ENCODE results near the gene SLC26A8. TPM values are rescaled to one million over a fixed set of nuclear protein-coding genes. Genes with fewer than 3 reads are reported as not detected.
A peak's percentile ranks its signal among the peaks of the same experiment; 100 is the strongest.

The SLC26A8 gene
- total RNA-seq, 1 donor = not detected

DNA sequence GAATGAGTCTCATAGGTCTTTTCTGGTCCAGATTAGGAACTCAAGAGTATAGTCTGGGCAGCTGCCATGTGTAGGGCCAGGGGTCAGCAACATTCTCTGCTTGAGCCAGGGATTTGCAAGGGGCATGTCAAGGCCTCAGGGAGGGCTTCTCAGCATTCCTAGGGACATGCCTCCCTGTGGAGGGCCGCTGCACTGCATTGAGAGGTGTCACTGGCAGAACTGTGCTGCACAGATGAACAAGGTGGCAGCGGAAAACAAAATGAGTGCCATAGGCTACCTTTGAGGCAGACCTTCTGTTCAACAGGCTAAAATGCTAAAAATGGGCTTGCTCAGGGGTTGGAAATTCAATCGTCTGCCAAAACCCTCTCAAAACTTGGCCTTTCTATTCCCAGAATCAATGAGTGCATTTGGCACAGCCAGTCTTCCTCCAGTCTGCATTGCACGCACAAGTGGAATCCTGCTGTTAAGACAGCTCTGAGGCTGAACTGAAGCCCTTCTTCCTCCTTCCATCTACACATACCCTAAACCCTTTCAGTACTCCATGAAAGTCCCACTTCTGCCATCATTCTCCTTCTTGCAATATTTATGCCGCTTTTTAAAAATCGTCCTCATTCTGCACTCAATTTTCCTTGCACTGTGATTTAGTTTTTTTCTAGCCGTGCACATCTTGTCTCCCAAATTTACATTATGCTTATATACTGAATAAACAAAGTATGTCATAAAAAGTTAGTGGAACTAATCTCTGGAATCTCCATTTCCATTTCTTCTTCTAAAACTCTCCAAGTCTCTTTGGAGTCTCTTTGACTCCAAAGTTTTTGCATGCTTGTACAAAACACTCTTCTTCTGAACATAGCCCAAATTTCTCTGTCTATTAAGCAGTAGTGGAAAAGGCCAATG is 51.7 kb downstream of the SLC26A8 start:
- no peak for TF ChIP-seq CTCF (IDR thresholded peaks at IDR 0.05; ENCODE audit: insufficient read depth, low read depth, low read length)
- H3K4me3 ChIP-seq (ENCODE audit: low read depth, low read length) = no peak overlapping the region
- DNase-seq (ENCODE audit: low read depth) = no peak

GRCh38 chr6:35970181-35970580 is 54.3 kb downstream of the SLC26A8 start:
- peak; percentile 32 for DNase-seq (ENCODE audit: low read depth)
- H3K4me3 ChIP-seq (ENCODE audit: low read depth, low read length) = no peak overlapping the region
- no peak for TF ChIP-seq CTCF (IDR thresholded peaks at IDR 0.05; ENCODE audit: insufficient read depth, low read depth, low read length)

DNA sequence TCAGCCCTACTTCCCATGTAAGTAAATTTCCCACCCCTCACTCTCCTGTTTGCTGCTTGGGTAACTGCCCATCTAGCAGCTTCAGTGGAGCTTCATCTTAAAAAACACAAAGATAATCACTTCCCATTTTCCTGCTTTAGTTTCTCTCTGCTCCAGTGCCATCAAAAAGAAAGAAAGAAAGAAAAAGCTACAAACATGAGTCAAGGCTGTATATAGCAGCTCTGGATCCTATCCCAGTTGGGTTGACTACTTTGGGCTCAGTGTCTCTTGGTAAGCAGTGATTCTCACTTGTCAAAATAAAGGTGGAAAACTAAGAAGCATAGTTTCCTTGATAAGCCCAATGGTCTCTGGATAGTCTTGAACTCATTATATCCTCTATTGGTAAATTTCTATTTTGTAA is 54.8 kb downstream of the SLC26A8 start:
- no peak for TF ChIP-seq CTCF (IDR thresholded peaks at IDR 0.05; ENCODE audit: insufficient read depth, low read depth, low read length)
- DNase-seq (ENCODE audit: low read depth) = no peak

GRCh38 chr6:35968821-35969220 is 55.6 kb downstream of the SLC26A8 start:
- H3K4me3 ChIP-seq (ENCODE audit: low read depth, low read length) = no peak overlapping the region
- no peak for DNase-seq (ENCODE audit: low read depth)
- no peak for TF ChIP-seq CTCF (IDR thresholded peaks at IDR 0.05; ENCODE audit: insufficient read depth, low read depth, low read length)

More for the DNA sequence above, 54.8 kb downstream of the SLC26A8 start:
- no peak overlapping the region for H3K4me3 ChIP-seq (ENCODE audit: low read depth, low read length)

DNA sequence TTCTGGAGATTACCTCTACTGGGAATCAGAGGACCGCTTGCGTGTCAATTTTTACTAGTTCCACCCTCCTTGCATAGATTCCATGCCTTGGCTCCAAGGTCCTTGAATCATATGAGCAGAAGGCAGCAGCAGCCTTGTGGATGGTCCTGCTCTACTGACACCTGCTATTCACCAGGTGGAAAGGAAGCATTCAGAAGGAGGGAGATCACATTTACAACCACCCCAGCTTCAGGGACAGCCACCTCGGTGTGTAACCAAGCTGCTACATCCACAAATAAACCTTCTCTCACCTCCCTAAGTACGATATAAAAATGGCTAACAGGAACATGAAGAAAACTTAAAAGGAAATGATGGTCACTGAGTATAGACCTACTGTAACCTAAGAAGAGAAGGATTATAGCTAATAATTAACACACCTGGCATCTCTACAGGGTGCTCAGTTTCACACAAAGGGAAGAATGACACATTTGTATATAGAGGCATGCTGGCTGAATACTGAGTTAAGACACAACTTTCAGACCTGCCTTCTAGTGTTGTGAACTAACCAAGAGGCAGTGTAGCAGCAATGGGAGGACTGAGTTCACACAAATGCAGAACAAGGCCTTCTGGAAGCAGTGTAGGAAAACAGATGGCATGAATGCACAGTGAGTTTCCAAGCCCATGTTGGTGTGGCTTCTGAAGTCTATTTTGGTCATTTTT is 57.2 kb downstream of the SLC26A8 start:
- H3K4me3 ChIP-seq (ENCODE audit: low read depth, low read length) = no peak overlapping the region
- DNase-seq (ENCODE audit: low read depth) = no peak
- TF ChIP-seq CTCF (IDR thresholded peaks at IDR 0.05; ENCODE audit: insufficient read depth, low read depth, low read length) = no peak

DNA sequence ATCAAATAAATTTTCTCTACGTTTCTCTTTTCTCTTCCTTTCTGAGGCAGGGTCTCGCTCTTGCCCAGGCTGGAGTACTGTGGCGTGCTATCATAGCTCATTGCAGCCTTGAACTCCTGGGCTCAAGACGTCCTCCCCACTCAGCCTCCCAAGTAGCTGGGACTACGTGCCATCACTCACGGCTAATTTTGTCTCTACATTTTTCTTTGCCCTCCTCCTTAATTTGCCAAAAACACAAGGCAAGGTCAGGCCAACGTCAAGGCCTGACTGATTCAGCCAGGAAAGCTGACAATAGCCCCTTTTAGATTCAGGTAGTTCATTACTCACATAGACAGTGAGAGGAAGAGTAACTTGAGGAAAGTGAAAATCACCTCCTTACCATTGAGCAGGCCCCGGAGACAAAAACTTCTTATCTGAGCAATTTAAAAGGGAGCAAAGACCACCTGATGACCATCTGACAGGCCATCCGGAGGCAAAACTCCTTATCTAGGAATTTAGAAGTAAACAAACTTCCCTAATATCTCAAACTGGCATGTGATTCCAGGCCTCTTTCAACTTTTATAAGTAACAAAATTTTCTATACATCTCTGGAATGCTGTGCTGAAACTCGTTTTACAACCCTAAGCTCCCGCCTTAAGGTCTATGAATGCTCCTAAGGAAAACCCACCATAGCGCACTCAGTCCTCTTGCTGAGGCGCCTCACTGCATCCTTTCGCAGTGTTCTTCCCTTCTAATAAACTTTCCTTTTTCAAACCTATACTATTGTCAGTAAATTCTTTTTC is 61.5 kb downstream of the SLC26A8 start:
- DNase-seq (ENCODE audit: low read depth) = no peak
- no peak for TF ChIP-seq CTCF (IDR thresholded peaks at IDR 0.05; ENCODE audit: insufficient read depth, low read depth, low read length)
- no peak overlapping the region for H3K4me3 ChIP-seq (ENCODE audit: low read depth, low read length)

All from fibroblast of villous mesenchyme (primary cell).